Measurements from ENCODE around the gene TTC38. TPM values are rescaled to one million over a fixed set of nuclear protein-coding genes. Genes with fewer than 3 reads are reported as not detected.

Gene TTC38
- polyA plus RNA-seq, 2 of the 4 experiments (the other 2 are of a cell fraction) = 12.4 to 22.1 TPM

GRCh38 chr22:46320716-46321386 is 53.0 kb downstream of the TTC38 start:
- ATAC-seq = no peak
- H3K4me3 ChIP-seq = no peak overlapping the region
- H3K4me2 ChIP-seq = no peak overlapping the region
- H3K9me3 ChIP-seq = no peaks in the 10 kb centered on the region
- no peak overlapping the region for H3K27ac ChIP-seq
- no peak for FAIRE-seq
- POLR2A ChIA-PET = no interaction called here
- WGBS (ENCODE audit: missing lambda C conversion rate) = 89% methylated on average over 20 of the region's 20 CpGs
- DNase-seq (ENCODE audit: low read depth in 1 of 2, low spot score in 1 of 2) = no peak
- CTCF ChIA-PET = interaction anchor here (0.9 to 20.1 kb wide), 2 partner anchors 200 to 315 kb away, joined by 4 to 272 read pairs; no protein-coding TSS in a partner anchor
- TF ChIP-seq FOSB (CRISPR knock-in tag; IDR thresholded peaks at IDR 0.05) (no peak), ATOH8 (CRISPR knock-in tag; IDR thresholded peaks at IDR 0.05; ENCODE audit: low read depth) (no peak), CBX2 (IDR thresholded peaks at IDR 0.05; ENCODE audit: borderline replicate concordance, low read depth) (no peak), HOXB5 (CRISPR knock-in tag; IDR thresholded peaks at IDR 0.05) (no peak), FOXS1 (CRISPR knock-in tag; IDR thresholded peaks at IDR 0.05) (no peak), PBX3 (IDR thresholded peaks at IDR 0.05) (no peak), NFE2L2 (conservative IDR thresholded peaks at IDR 0.05; ENCODE audit: low read length) (no peak), ZSCAN20 (CRISPR knock-in tag; IDR thresholded peaks at IDR 0.05) (no peak), JUN (IDR thresholded peaks at IDR 0.05) (no peak), ELK1 (IDR thresholded peaks at IDR 0.05; ENCODE audit: low read depth, low read length) (no peak), HMGXB4 (CRISPR knock-in tag; IDR thresholded peaks at IDR 0.05; ENCODE audit: borderline replicate concordance) (no peak), GATA3 (IDR thresholded peaks at IDR 0.05; ENCODE audit: borderline replicate concordance) (no peak), RFX5 (IDR thresholded peaks at IDR 0.05) (no peak), POLR2A (IDR thresholded peaks at IDR 0.05; ENCODE audit: low read length) (no peak), HES2 (IDR thresholded peaks at IDR 0.05) (no peak)
- no peaks in the 10 kb centered on the region for H3K4me1 ChIP-seq

- Histone ChIP-seq H3K4me1 (no peaks in the 10 kb centered on the region), H3K9me3 (no peaks in the 10 kb centered on the region), H3K4me2 (no peak overlapping the region), H3K4me3 (no peak overlapping the region), H3K27ac (no peak overlapping the region)
- DNase-seq (ENCODE audit: low read depth in 1 of 2, low spot score in 1 of 2) (no peak), FAIRE-seq (no peak), ATAC-seq (no peak)
- ChIA-PET POLR2A (no interaction called here), CTCF (interaction anchor here (1.1 to 20.1 kb wide), 3 partner anchors 8 to 310 kb away, joined by 3 to 272 read pairs (median 17); no protein-coding TSS in a partner anchor)
- no peak for TF ChIP-seq ZNF302 (CRISPR knock-in tag; IDR thresholded peaks at IDR 0.05)
- no peak for TF ChIP-seq NR3C1 (IDR thresholded peaks at IDR 0.05)
- TF ChIP-seq MAFK (IDR thresholded peaks at IDR 0.05; ENCODE audit: partially characterized antibody) = no peak
- no peak for TF ChIP-seq REST (IDR thresholded peaks at IDR 0.05)
- TF ChIP-seq BHLHE40 (IDR thresholded peaks at IDR 0.05; ENCODE audit: low read depth, low read length) = no peak
- no peak for TF ChIP-seq ZFP36 (IDR thresholded peaks at IDR 0.05; ENCODE audit: borderline replicate concordance, partially characterized antibody)
- no peak for TF ChIP-seq RAD21 (conservative IDR thresholded peaks at IDR 0.05 in 1 of 2, IDR thresholded peaks at IDR 0.05 in 1 of 2)
- no peak for TF ChIP-seq NPAS2 (CRISPR knock-in tag; IDR thresholded peaks at IDR 0.05; ENCODE audit: borderline replicate concordance)
- 91% methylated on average over 15 of the region's 15 CpGs for WGBS (ENCODE audit: missing lambda C conversion rate)
Observed at GRCh38 chr22:46322711-46323110, 54.9 kb downstream of the TTC38 start.
